Astrocyte (in vitro differentiated cells and primary cell): ENCODE results near the gene POLR1D.

Source experiments
- CTCF ChIP-seq: IDR thresholded peaks from 2 replicates; pipeline ENCODE4 v1.5.1; 2011; ENCODE audit warnings: low read depth, mild to moderate bottlenecking, inconsistent platforms, low read length, moderate library complexity; ENCODE audit not compliant: insufficient read depth
- EZH2 ChIP-seq: IDR thresholded peaks from 2 replicates; pipeline ENCODE4 v1.6.1; 2012; ENCODE audit warnings: mild to moderate bottlenecking, low read length, inconsistent platforms; ENCODE audit not compliant: insufficient read depth

DNA sequence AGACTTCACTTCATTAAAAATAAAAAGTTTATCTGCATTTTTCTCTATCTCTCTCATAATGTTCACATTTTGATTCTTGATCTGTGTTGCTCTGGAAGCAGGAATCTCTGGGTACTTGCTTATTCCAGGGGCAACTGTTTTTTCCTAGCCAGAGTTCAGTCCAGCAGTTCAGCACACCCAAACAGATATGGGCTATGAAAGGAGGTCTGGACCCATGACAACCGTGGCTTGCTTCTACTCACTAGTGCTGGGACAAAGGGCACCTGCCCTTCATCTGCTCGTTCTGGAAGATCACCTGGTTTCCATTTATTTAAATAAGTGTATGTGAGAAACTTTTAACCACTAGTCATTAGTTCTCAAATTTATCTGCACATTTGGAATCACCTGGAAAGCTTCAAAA, 36.0 kb downstream of the POLR1D start:
- no peak for TF ChIP-seq CTCF
- no peak for TF ChIP-seq EZH2
